HG03439 (cell line): Measurements from ENCODE around the gene DIP2A.

Experiments used
- ATAC-seq: cut with Tn5 transposase; IDR thresholded peaks from one replicate; pipeline ENCODE4 v1.9.1; 2021; ENCODE audit warnings: mild to moderate bottlenecking, moderate library complexity; ENCODE audit not compliant: unreplicated experiment

DIP2A gene

DNA sequence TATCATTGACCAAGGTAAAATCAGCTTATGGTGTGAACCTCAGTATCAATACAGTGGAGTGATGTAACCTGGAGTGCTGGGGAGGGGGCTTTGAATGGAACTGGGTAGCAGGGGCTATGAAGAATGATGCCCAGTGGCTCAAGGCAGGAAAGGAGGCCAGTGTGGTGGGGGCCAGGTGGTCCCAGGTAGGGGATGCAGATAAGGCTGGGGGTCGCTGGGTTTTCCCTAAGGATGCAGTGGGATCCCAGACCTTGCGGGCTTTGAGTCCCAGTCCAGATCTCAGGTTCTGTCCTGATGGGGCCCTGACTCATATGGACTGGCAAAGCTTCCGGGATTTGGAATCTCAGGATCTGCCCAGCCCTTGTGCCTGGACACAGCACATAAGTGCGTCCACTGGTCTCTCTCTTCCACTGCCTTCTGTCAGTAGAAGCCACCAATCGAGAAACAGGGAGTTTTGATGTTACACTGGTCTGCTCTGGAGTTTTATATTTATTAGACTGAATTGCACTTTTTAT lies 94.2 kb downstream of the DIP2A start:
- ATAC-seq: no peak

DNA sequence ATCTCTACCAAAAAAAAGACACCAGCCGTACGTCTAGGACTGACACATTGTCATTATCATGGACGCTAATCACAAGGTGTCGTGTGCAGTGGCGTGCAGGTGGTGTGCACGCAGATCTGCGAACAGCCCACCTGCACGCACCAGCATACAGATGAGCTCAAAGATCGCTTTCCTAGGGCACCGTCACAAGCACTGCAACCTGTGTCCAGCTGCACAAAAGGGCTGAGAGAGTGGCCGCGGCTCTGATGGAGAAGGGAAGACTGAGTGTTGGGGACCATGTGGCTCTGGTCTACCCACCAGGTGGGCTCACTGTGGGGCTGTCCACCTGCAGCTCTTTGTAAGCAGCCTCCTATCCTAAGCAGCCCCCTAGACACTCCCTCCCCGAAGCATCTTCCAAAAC lies 95.3 kb downstream of the DIP2A start:
- no peak for ATAC-seq

DNA sequence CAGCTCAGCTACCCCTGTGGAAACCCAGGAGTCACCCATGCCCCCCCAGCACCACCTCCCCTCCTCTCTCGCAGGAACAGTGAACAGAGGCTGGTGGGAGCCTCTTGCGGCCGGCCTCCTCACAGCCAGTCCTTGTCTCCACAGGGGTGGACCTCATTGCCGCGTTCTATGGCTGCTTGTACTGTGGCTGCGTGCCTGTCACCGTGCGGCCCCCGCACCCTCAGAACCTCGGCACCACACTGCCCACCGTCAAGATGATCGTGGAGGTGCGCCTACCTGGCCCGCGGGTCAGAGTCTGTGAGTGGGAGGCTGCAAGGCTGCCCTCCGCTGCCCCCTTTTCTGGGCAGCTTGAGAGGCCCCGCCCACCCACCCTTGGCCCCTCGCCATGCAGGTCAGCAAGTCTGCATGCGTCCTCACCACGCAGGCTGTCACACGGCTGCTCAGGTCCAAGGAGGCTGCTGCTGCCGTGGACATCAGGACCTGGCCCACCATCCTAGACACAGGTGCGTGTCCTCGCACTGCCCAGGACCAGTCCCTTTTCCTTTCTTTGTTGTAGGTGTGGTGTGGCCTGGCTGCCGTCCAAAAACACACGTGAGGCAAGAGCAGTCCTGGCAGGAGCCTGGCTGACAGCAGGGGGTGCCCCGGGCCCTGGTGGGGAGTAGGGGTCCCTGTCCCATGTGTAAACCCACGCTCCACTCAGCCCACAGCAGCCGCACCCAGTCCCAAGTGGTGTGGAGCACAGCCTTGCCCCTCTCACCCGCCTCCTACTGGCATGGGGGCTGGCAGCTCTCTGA lies 95.9 kb downstream of the DIP2A start:
- no peak for ATAC-seq

DNA sequence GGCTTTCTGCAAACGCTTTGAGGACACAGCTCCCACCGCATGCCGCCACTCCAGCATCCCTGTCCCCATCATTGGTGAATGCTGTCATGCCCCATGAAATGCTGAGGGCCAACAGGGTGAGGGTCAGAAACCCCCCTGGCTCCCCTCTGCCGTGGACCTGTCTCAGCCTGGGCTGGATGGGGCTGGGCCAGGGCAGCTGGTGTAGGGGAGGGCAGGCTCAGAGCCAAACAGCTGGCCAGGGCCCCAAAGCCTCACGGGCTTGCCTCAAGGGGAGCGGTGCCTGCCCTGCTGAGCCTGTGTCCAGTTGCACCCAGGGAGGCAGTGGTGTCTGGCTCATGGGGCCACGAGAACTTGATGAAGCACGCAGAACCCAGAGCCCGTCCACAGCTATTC lies 96.5 kb downstream of the DIP2A start:
- ATAC-seq: no peak

DNA sequence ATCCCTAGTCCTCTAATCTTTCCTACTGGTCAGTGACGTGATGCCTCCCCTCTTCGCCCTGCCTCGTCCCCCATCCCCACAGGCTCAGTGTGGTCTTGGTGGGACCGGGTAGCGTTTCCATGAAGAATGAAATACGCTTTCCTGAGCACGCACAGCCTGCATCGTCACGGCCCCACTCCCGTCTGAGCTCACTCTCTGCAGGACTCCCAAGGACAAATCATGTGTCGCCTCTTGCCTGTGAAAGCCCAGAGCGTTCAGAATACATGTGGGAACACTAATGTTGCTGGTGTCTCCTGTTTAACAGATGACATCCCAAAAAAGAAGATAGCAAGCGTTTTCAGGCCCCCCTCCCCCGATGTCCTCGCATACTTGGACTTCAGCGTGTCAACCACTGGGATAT lies 97.0 kb downstream of the DIP2A start:
- ATAC-seq: no peak

DNA sequence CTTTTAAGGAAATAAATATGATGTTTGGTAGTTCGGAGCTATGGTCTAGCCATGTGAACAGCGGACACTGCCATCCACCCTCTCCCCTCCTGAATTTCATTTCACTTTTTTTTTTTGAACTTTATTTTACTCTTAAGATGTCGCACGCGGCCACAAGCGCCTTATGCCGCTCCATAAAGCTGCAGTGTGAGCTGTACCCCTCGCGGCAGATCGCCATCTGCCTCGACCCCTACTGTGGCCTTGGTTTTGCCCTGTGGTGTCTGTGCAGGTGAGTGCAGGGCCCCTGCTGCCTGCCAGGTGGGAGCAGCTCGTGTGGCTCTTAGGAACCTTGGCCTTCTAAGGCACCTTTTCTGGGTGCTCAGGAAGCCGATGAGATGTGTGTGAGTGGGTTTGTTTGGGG lies 98.1 kb downstream of the DIP2A start:
- no peak for ATAC-seq

DNA sequence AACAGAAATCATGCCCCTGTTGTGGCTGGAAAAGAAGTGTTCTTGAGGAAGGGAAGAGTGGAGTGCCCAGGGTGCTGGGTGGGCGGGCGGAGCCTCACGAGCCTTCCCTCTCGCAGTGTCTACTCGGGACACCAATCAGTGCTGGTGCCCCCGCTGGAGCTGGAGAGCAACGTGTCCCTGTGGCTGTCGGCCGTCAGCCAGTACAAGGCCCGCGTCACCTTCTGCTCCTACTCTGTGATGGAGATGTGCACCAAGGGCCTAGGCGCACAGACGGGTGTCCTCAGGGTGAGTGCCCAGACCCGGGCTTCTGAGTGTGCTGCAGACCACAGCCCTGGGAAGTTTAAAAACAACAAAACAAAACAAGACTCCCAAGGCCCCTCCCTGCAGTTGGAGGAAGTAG lies 98.8 kb downstream of the DIP2A start:
- no peak for ATAC-seq

DNA sequence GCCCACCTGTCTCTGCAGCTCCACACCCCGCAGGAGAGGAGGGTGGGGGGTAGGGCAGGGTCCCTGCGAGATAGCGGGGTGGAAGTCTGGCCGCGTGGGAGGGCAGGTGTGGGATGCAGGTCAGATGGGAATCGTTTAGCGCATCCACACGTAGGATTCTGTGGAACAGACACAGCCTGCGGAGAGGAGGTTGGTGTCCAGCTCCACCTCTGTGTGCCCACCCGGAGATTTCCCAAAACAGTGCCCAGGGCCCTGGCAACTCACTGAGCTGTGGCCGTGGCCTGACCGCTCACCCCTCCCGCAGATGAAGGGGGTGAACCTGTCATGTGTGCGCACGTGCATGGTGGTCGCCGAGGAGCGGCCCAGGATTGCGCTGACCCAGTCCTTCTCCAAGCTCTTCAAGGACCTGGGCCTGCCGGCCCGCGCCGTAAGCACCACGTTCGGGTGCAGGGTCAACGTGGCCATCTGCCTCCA lies 99.3 kb downstream of the DIP2A start:
- ATAC-seq: no peak

DNA sequence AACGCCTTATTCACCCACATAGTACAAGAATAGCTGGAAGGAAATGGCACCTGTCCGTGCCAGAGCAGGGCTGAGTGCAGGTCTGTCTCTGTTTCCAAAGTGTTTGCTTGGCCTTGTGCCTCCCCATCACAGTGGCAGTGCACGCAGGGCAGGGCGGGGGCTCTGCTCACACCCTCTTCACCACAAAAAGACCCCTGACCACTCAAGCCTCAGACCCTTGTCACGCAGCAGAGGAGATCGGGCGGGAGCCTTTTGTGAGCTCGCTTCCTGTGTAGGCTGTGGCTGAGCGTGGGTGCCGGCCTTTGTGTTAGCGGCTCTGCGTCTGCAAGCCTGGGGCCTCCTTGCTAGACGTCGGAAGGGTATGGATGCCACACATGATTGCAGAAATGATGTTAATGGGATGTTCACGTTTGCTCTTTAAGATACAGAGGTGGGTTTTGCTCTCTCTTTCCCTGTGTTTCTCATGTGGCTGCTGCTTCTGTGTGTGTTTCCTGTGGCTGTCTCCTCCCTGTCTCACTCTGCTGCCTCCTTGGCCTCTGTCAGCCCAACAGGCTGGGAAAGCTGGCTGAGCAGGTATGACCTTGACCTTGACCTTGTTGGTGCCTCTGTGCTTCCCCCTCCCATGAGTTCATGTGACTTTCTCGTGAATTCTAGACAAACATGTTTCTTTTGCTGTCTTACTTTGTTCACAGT lies 100.7 kb downstream of the DIP2A start:
- no peak for ATAC-seq

DNA sequence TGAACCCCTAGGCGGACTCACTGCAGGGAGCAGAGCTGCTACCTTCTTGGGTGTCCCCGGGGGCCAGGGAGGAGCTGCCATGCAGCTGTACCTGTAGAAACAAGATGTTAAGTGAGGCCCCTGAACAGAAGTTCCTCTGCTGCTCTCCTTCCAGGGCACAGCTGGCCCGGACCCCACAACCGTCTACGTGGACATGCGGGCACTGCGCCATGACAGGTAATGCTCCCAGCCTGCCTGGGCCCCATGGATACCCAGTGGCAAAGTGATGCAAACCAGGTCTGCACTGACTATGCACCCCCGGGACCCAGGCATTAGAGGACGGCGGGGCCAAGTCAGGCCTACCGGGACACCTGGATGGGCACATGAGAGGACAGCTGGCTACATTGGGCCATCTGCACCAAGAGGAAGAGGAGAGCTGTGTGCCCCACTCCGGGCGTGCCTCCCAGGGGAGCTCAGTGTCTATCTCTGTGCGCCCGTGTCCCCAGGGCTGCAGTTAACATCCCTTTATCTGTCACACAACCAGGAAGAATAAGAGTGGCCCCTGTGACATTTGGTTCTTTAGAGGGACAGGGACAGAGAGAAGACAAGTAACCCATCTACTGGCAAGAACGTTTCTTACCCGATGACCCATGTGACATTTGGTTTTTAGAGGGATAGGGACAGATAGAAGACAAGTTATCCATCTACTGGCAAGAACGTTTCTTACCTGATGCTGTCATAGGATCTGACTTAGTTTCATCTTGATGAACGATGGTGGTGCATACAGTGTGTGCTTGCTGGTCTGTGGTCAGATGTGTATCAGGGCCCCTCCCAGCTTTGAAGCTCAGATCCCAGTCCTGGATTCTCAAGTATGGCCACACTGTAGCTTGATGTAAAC lies 102.1 kb downstream of the DIP2A start:
- ATAC-seq: no peak

DNA sequence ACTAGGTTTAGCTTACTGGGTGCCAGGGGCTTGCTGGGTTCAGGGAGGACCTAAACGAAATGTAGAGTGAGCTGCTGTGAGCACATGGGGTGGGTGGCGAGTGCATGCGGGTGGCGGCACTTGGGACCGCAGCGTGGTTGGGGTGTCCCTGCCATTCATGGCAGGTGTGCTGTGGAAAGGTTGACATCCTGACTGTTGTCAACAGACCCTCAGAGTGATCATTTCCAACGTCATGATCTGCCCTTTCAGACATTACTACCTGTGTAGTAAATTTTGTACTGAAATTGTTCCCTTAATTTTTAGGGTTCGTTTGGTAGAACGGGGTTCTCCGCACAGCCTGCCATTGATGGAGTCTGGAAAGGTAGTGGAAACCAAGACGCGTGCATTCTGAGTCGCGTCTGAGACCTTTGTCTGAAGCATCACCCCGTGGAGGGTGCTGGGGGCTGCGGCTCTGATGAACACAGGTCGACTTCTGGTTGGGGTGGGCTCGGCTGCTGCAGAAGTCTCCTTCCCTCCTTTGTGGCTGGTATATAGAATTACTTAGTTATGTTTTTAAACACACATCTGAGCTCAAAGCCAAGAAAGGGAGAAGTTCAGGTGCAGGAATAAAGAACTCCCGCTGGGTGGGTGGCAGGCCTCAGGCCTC lies 102.9 kb downstream of the DIP2A start:
- ATAC-seq: no peak

DNA sequence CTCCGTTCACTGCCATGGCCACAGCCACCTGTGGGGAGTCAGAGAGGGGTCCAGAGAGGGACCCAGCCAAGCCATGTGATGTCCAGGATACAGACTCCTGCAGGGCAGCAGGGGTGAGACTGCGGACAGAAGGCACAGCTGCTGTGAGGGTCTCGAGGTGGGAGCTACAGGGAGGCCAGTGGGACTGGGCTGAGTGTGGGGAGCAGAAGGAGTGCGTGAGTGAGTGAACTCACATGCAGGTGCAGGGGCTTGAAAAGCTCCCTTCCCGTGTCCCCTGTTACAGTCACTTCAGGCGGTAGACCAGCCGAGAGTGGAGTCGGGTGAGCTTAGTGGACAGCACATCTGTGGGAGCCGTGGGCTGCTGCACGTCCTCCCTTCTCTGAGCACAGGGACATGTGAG lies 103.8 kb downstream of the DIP2A start:
- ATAC-seq: no peak

DNA sequence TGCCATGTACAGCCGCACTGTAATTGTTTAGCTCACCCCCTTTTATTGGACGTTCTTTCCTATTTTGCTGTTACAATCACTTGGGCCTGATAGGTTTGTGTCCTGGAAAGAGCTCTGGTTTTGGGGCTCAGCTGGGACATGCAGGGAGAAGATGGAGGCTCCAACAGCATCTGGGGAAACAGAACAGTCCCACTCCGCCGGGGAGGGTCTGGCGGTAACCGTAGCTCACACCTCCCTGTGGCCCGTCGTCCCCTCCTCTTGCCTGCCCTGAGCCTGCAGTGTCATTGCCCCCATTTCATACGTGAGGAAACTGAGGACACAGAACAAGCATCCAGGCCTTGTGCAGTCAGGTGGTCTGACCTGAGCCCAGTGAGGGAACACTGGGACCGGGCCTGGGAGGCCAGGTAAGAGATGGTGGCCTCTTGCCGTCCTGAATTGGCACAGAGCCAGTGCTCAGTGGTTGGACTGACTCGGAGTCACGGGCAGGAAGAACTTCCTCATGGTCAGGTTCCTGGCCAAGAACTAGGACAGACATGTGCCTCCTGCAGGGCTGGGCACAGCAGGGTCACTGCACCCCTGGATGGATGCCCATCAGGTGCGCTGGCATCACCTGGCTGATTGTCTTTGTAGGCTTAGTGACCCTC lies 104.4 kb downstream of the DIP2A start:
- no peak for ATAC-seq

DNA sequence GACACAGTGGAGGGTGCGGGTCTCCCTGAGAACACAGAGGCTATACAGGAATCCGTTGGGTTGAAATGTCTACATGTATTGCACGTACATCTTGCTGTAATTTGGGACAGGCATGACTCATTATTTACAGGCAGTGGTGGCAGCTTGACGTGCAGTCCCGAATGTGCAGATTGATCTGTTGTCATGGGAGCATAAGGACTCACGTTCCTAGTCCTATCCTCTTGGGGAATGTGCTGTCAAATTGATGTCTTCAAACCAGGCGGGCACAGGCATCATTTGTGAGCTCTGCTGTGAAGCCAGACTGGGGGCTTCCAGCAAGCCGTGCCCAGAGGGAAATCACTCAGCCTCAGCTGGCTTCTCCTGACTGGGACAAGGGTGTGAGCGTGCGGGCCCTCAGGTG lies 105.7 kb downstream of the DIP2A start:
- ATAC-seq: no peak

DNA sequence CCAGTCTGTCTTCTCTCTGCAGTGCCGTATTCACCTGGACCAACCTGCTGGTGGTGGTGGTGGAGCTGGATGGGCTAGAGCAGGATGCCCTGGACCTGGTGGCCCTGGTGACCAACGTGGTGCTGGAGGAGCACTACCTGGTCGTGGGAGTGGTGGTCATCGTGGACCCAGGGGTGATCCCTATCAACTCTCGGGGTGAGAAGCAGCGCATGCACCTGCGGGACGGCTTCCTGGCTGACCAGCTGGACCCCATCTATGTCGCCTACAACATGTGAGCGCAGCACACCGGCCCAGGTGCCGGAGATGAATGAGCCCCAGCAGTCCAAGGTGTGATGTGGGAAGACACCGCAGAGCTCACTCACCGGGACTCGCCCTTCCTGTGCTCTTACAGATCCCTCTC lies 108.7 kb downstream of the DIP2A start:
- ATAC-seq: no peak

DNA sequence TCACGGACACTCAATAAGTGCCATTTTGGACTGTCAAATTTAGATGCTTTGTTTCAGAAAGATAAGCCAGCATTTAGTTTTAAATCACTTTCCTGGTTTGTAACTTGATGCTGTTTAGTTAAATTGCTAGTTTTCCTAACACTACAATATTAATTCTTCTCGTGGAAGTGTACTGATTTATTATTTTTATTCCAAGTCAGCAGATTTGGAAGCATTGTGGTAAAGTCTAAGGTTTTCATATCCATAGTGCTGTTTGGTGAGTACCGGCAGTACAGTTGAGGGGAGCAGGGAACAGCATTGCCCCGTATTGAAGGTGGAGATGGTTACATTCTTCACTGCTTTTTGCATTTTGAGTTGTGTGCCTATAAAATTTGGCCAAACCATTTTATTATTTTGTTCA lies 109.9 kb downstream of the DIP2A start:
- no peak for ATAC-seq

DNA sequence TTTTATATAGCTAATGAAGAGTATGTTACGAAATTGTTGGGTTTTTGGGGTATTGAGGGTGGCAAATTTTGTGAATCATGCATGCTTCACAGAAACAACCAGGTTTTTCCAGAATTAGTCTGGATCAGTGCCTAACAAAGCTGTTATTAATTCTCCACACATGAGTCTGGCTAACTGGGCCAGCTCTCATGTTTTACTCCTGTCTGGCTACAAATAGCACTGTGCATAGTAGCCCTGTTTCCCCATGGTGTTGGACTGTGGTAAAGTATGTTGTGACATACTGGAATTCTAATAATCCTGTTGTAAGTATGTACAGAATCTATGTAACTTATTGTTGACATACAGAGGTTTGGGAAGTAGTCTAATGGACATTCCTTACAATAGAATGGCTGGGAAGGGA lies 110.4 kb downstream of the DIP2A start:
- no peak for ATAC-seq

DNA sequence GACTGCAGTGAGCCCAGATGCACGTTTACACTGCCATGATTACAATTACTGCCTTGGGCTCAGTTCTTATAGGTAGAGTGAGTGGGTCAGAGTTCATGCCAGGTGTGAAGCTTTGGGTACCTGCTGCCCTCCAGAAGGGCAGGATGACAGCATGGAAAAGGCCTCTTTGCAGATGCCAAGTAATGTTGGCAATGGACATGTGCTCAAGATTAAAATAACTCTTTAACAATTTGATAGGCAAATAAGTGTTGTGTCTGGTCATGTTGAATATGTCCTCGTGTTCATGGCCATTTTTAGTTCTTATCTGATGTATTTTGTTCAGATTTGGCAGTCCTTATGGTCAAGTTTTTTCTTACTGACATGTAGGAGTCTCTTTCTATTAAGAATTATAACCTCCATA lies 111.4 kb downstream of the DIP2A start:
- ATAC-seq: no peak

DNA sequence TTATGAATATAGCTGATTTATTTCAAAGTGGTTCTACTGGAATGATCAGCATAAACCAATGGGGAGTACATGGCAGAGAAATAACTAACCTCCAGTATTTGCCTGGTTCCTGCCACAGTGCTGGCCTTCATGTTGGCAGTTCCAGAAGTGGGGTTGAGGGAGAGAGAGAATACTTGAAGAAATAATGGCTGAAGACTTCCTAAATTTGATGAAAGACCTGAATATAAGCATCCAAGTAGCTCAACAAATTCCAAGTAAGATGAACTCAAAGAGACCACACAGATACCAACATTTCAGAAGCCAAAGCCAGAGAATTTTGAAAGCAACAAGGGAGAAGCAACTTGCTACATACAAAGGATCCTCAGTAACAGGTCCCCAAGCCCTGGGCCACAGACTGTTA lies 111.9 kb downstream of the DIP2A start:
- ATAC-seq: no peak

DNA sequence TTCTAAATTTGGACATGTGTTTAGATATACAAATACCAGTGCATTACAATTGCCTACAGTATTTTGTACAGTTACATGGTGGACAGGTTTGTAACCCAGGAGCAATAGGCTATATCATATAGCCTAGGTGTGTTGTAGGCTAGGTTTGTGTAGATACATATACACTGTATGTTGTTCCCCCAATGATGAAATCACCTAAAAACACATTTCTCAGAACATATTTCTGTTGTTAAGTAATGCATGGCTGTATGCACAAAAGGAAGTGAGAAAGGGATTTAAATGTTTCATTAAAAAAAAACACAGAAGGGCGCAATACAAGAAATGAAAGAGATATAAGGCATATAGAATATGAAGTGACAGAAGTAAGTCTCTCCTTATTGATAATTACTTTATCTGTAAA lies 114.2 kb downstream of the DIP2A start:
- no peak for ATAC-seq
